HG03103 (cell line): ENCODE results near the gene FAM209B.
"Not testable (repeated sequence)": the region's sequence is repeated elsewhere in the genome, so short reads cannot be mapped to it uniquely, and the experiment has no call there.

Experiments
- ATAC-seq: cut with Tn5 transposase; IDR thresholded peaks from one replicate; pipeline ENCODE4 v1.9.1; 2021; ENCODE audit warnings: low read depth; ENCODE audit not compliant: unreplicated experiment

FAM209B gene

DNA sequence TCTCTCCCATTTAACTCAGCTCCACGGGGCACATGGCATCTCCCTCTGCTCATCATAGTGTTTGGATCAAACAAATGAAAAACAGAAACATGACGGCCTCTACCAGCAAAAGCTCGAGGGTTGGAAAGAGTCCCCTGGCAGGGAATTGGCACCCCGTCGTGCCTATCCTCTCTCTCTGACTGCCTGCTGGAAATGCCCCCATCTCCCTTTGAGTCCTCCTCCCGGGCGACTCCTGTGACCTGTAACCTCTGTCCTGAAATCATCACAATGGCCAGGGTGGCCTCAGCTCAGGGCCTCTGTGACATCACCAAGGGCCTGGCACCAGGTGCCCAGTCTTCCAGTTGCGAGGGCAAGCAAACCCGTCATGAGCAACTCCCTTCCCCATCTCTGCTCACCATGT lies at the start of gene FAM209B:
Gene FAM209B, plus strand, starts transcription at position 301 of the 400 bp plus-strand sequence. Its CDS starts 96 bp downstream, at position 397.
- not testable (repeated sequence) for ATAC-seq

GRCh38 chr20:56483970-56484369 lies 49.1 kb upstream of the FAM209B start:
- peak; percentile 54 for ATAC-seq

GRCh38 chr20:56487216-56487615 lies 45.8 kb upstream of the FAM209B start:
- ATAC-seq = no peak

DNA sequence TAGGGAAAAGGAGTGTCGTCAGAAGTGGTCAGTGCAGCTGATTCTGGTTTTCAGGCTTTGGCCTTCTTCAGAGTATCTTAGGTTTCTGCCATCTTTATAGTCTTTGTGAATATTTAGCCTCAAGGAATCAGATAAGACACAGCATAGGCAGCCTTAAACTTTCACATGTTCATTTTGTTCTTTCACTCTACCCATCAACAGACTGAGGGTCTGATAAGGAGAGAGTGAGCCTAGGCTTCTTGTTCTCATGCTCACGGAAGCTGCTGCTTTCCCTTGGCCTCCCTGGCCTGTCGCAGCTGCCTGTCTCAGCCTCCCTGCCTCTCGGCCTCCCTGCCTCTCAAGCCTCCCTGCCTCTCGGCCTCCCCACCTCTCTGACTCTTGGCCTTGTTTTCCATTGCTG lies 44.5 kb upstream of the FAM209B start:
- no peak for ATAC-seq

GRCh38 chr20:56501116-56501515 lies 31.9 kb upstream of the FAM209B start:
- no peak for ATAC-seq

DNA sequence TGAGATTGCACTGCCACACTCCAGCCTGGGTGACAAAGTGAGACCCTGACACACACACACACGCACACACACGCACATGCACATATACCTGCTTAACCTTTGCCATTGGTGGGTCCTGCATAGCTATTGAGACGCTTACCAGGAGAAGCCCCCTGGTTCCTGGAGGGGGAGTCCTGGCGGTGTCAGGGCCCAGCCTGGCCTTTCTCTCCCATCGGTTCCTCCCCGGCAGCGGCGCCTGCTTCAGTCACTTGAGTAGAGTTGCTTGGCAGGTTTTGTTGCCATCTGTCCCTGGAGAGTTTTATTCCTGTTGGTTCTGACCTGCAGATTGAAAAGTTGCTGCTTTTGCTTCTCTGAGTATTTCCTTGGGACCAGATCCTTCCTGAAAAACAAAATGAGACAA lies 29.1 kb upstream of the FAM209B start:
- ATAC-seq = no peak

GRCh38 chr20:56504373-56505005 lies 28.6 kb upstream of the FAM209B start:
- no peak for ATAC-seq

GRCh38 chr20:56506103-56506502 lies 26.9 kb upstream of the FAM209B start:
- ATAC-seq = no peak

- no peak for ATAC-seq
Observed at GRCh38 chr20:56511926-56512325, 21.1 kb upstream of the FAM209B start.

DNA sequence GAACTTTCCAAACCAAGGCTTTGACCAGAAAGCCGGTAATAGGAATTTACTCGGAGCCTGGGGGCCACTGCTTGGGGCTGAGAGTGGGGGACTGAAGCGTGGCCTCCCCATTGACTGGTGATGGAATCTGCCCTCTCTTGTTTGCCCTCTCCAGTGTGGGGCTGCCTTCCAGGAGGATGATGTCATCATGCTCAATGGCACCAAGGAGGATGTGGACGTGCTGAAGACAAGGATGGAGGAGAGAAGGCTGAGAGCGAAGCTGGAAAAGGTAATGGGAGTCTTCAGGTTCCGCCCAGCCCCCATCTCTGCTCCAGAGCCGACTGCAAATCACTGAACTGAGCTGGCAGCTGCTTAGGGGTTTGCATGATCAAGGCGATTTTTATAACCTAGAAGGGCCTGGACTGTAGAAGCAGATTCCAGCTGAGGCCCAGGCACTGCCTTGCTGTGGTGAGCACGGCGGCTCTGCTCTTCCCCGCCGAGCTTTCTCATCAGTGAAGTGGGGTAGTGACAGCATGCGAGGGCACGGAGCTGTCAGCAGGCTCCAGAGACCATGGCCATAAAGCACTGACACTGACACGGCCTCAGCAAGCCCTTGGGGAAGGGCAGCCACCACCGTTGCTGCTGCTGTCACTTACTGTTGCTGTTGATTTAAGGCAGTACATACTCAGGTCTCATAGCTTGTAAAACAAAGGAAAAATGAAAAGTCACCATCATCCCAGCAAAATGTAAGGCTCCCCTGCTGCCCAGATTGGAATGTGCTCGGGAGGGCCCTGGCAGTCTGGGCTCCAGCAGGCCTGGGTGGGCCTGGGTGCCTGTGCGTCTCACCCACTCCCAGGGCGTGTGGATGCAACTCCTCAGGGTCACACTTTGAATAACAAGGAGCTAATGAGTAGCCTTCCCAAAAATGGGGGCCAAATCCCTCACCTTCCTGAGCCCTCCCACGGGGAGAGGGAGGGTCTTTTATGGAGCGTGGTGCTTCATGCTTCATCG lies 19.6 kb upstream of the FAM209B start:
- no peak for ATAC-seq

DNA sequence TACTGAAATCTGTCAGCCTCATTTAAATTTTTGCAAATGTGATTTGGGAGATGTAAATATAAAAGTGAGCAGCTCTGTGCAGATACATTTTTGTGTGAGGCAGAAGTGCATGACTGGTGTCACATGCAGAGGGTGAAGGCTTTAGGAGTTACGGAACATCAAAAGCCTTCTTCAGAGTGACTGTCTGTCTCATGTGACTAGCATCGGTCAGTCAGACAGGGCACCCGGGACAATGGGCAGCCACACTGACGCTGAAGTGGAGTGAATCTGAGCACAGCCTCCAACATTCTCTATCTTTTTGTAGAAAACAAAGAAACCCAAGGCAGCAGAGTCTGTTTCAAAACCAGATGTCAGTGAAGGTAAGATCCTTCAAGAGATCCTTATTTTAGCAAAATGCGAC lies 16.4 kb upstream of the FAM209B start:
- ATAC-seq = no peak

GRCh38 chr20:56517211-56517610 lies 15.8 kb upstream of the FAM209B start:
- no peak for ATAC-seq

GRCh38 chr20:56517641-56518040 lies 15.4 kb upstream of the FAM209B start:
- ATAC-seq = no peak

GRCh38 chr20:56518126-56518525 lies 14.9 kb upstream of the FAM209B start:
- no peak for ATAC-seq

GRCh38 chr20:56518721-56519398 lies 14.2 kb upstream of the FAM209B start:
- no peak for ATAC-seq

DNA sequence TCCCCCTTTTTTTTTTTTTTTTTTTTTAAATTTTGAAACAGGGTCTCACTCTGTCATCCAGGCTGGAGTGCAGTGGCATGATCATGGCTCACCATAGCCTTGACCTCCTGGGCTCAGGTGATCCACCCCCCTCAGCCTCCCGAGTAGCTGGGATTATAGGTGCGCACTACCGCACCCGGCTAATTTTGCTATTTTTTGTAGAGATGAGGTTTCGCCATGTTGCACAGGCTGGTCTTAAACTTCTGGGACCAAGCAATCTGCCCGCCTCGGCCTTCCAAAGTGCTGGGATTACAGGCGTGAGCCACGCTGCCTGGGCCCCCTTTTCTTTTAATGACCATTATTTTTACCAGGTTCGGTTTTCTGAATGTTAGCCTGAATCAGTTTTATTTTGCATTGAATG lies 13.5 kb upstream of the FAM209B start:
- ATAC-seq = no peak

GRCh38 chr20:56520180-56520579 lies 12.9 kb upstream of the FAM209B start:
- ATAC-seq = no peak

DNA sequence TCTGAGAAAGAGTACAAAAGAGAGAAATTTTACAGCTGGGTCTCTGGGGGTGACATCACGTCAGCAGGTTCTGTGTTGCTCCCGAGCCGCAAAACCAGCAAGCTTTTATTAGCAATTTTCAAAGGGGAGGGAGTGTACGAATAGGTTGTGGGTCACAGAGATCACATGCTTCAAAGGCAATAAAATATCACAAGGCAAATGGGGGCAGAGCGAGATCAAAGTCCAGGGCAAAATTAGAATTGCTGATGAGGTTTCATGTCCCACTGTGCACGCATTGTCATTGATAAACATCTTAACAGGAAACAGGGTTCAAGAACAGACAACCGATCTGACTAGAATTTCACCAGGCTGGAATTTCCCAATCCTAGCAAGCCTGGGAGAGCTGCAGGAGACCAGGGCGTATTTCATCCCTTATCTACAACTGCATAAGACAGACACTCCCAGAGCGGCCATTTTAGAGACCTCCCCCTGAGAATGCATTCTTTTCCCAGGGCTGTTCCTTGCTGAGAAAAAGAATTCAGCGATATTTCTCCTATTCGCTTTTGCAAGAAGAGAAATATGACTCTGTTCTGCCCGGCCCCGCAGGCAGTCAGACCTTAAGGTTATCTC lies 12.2 kb upstream of the FAM209B start:
- not testable (repeated sequence) for ATAC-seq

DNA sequence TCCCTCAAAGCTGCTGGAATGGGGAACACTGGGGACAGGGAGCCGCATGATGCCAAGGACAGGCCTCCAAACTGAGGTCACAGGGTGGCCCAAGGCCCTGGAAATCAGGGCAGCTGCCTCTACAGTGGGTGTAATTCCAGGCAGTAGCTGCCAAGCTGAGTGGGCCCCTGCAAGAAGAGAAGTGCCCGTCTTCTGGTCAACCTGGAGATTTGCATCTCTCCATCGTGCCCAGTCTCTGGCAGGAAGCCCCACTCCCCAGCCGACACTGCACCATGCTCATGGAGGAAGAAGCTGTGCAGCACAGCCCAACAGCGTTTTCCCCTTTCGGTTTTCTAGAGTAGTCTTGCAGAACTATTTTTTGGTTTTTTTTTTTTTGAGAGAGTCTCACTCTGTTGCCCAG lies 10.7 kb upstream of the FAM209B start:
- ATAC-seq = no peak

GRCh38 chr20:56524444-56524843 lies 8.6 kb upstream of the FAM209B start, which contains the start of gene FAM209A:
Gene FAM209A (plus strand): TSS chr20:56524744. CDS start chr20:56524809, 65 bp downstream.
- ATAC-seq = not testable (repeated sequence)

- ATAC-seq = no peak
Observed at GRCh38 chr20:56527521-56527920, 5.5 kb upstream of the FAM209B start.
